ENCODE data around the gene WHRN.

GRCh38 chr9:114551750-114552685, 46.7 kb upstream of the WHRN start:
- TF ChIP-seq POLR2A (IDR thresholded peaks at IDR 0.05; ENCODE audit: extremely low read depth, insufficient read length) = no peak
- TF ChIP-seq CTCF (IDR thresholded peaks at IDR 0.05; ENCODE audit: low read depth, low read length) = no peak
- no peak for TF ChIP-seq MAX (IDR thresholded peaks at IDR 0.05; ENCODE audit: low read depth, low read length)

All from NB4 (cell line).